Measurements from ENCODE around the gene COL4A2.
"Not testable (repeated sequence)": the region's sequence is repeated elsewhere in the genome, so short reads cannot be mapped to it uniquely, and the experiment has no call there.

Gene COL4A2

GRCh38 chr13:110479648-110480047 lies 172.6 kb downstream of the COL4A2 start:
- DNase-seq (ENCODE audit: low read depth), result no peak
- no peak for TF ChIP-seq CTCF (conservative IDR thresholded peaks at IDR 0.05; ENCODE audit: low read length)
- no peak overlapping the region for H3K4me3 ChIP-seq (ENCODE audit: low read length)

GRCh38 chr13:110480161-110480560 lies 173.1 kb downstream of the COL4A2 start:
- no peak for DNase-seq (ENCODE audit: low read depth)
- no peak overlapping the region for H3K4me3 ChIP-seq (ENCODE audit: low read length)
- TF ChIP-seq CTCF (conservative IDR thresholded peaks at IDR 0.05; ENCODE audit: low read length), result no peak

- no peak for TF ChIP-seq CTCF (conservative IDR thresholded peaks at IDR 0.05; ENCODE audit: low read length)
- no peak overlapping the region for H3K4me3 ChIP-seq (ENCODE audit: low read length)
- no peak for DNase-seq (ENCODE audit: low read depth)
These were observed 176.4 kb downstream of the COL4A2 start for GRCh38 chr13:110483386-110483968.

- no peak for DNase-seq (ENCODE audit: low read depth)
- no peak for TF ChIP-seq CTCF (conservative IDR thresholded peaks at IDR 0.05; ENCODE audit: low read length)
- H3K4me3 ChIP-seq (ENCODE audit: low read length), result no peak overlapping the region
These were observed 177.4 kb downstream of the COL4A2 start for GRCh38 chr13:110484290-110485048.

- TF ChIP-seq CTCF (conservative IDR thresholded peaks at IDR 0.05; ENCODE audit: low read length), result no peak
- no peak for DNase-seq (ENCODE audit: low read depth)
- no peak overlapping the region for H3K4me3 ChIP-seq (ENCODE audit: low read length)
These were observed 178.5 kb downstream of the COL4A2 start for GRCh38 chr13:110485604-110486003.

GRCh38 chr13:110486061-110486715 lies 179.1 kb downstream of the COL4A2 start:
- TF ChIP-seq CTCF (conservative IDR thresholded peaks at IDR 0.05; ENCODE audit: low read length), result no peak
- no peak overlapping the region for H3K4me3 ChIP-seq (ENCODE audit: low read length)
- no peak for DNase-seq (ENCODE audit: low read depth)

GRCh38 chr13:110486880-110487279 lies 179.8 kb downstream of the COL4A2 start:
- not testable (repeated sequence) for H3K4me3 ChIP-seq (ENCODE audit: low read length); DNase-seq (ENCODE audit: low read depth)

Data from AG10803 (cell line).